ENCODE measurements around the gene FMR1NB.

DNA sequence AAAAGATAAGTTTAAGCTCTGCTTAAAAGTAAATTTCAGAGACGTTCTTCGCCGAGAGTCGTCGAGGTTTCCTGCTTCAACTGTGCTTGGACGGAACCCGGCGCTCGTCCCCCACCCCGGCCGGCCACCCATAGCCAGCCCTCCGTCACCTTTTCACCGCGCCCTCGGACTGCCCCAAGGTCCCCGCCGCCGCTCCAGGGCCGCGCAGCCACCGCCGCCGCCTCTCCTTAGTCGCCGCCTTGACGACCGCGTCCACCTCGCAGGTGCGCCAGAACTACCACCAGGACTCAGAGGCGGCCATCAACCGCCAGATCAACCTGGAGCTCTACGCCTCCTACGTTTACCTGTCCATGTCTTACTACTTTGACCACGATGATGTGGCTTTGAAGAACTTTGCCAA is 70.8 kb downstream of the FMR1NB start:
- TF ChIP-seq CTCF (IDR thresholded peaks at IDR 0.05): no peak
- TF ChIP-seq POLR2A (IDR thresholded peaks at IDR 0.05): no peak
